HUES48 (cell line): ENCODE data around the gene HIPK4.

Experiments used
- H3K27ac ChIP-seq: one replicate; pipeline ENCODE4 v1.7.0; 2013; ENCODE audit warnings: low read depth, low read length, inconsistent platforms
- H3K27me3 ChIP-seq: 2 replicates; pipeline ENCODE4 v1.6.1; 2013; ENCODE audit warnings: mild to moderate bottlenecking, low read length; ENCODE audit not compliant: control insufficient read depth, insufficient read depth
- H3K36me3 ChIP-seq: 2 replicates; pipeline ENCODE4 v1.6.1; 2013; ENCODE audit warnings: low read length; ENCODE audit not compliant: control insufficient read depth, insufficient read depth
- H3K4me1 ChIP-seq: 2 replicates; pipeline ENCODE4 v1.6.1; 2013; ENCODE audit warnings: mild to moderate bottlenecking, low read length; ENCODE audit not compliant: control insufficient read depth, insufficient read depth
- H3K4me3 ChIP-seq: 2 replicates; pipeline ENCODE4 v1.5.1; 2013; ENCODE audit warnings: mild to moderate bottlenecking, low read depth, low read length
- H3K9ac ChIP-seq: 2 replicates; pipeline ENCODE4 v1.6.1; 2013; ENCODE audit warnings: mild to moderate bottlenecking, low read depth, low read length, moderate library complexity
- H3K9me3 ChIP-seq: 2 replicates; pipeline ENCODE4 v1.6.1; 2013; ENCODE audit warnings: low read length; ENCODE audit not compliant: control insufficient read depth, insufficient read depth

The HIPK4 gene

GRCh38 chr19:40400559-40400958 lies 10.6 kb upstream of the HIPK4 start:
- Histone ChIP-seq H3K9ac (no peak overlapping the region), H3K27ac (no peak overlapping the region), H3K4me1 (peaks cover 10% of the 10 kb centered on the region; the same call in 1 of the 2 replicates), H3K36me3 (no peaks in the 10 kb centered on the region), H3K27me3 (peaks cover 9% of the 10 kb centered on the region; the same call in 1 of the 2 replicates), H3K4me3 (no peak overlapping the region), H3K9me3 (no peaks in the 10 kb centered on the region)

- Histone ChIP-seq H3K9ac (no peak overlapping the region; the same call in 1 of the 2 replicates), H3K27ac (no peak overlapping the region), H3K4me3 (peak overlapping the region; percentile 23; the same call in 1 of the 2 replicates), H3K9me3 (no peaks in the 10 kb centered on the region), H3K36me3 (no peaks in the 10 kb centered on the region), H3K4me1 (peaks cover 10% of the 10 kb centered on the region; the same call in 1 of the 2 replicates), H3K27me3 (peaks cover 9% of the 10 kb centered on the region; the same call in 1 of the 2 replicates)
These were observed 8.6 kb upstream of the HIPK4 start for GRCh38 chr19:40398417-40399131.

- Histone ChIP-seq H3K36me3 (no peaks in the 10 kb centered on the region), H3K4me1 (peaks cover 7% of the 10 kb centered on the region; the same call in 1 of the 2 replicates), H3K9ac (no peak overlapping the region), H3K27me3 (peaks cover 9% of the 10 kb centered on the region; the same call in 1 of the 2 replicates), H3K4me3 (no peak overlapping the region), H3K27ac (no peak overlapping the region), H3K9me3 (no peaks in the 10 kb centered on the region)
These were observed 7.6 kb upstream of the HIPK4 start for GRCh38 chr19:40397568-40397906.

GRCh38 chr19:40396886-40397567 lies 7.0 kb upstream of the HIPK4 start:
- H3K27ac ChIP-seq: no peak overlapping the region
- peaks cover 9% of the 10 kb centered on the region; the same call in 1 of the 2 replicates for H3K27me3 ChIP-seq
- H3K9ac ChIP-seq: no peak overlapping the region
- H3K9me3 ChIP-seq: no peaks in the 10 kb centered on the region
- H3K4me1 ChIP-seq: peaks cover 7% of the 10 kb centered on the region; the same call in 1 of the 2 replicates
- H3K36me3 ChIP-seq: no peaks in the 10 kb centered on the region
- no peak overlapping the region for H3K4me3 ChIP-seq

GRCh38 chr19:40395956-40396355 lies 6.0 kb upstream of the HIPK4 start:
- H3K27ac ChIP-seq: no peak overlapping the region
- H3K9ac ChIP-seq: no peak overlapping the region
- H3K4me3 ChIP-seq: no peak overlapping the region
- no peaks in the 10 kb centered on the region for H3K9me3 ChIP-seq
- H3K4me1 ChIP-seq: peaks cover 7% of the 10 kb centered on the region; the same call in 1 of the 2 replicates
- H3K27me3 ChIP-seq: peaks cover 9% of the 10 kb centered on the region; the same call in 1 of the 2 replicates
- no peaks in the 10 kb centered on the region for H3K36me3 ChIP-seq

GRCh38 chr19:40394816-40395210 lies 4.8 kb upstream of the HIPK4 start:
- Histone ChIP-seq H3K4me1 (peaks cover 7% of the 10 kb centered on the region; the same call in 1 of the 2 replicates), H3K27ac (no peak overlapping the region), H3K9ac (no peak overlapping the region), H3K27me3 (peaks cover 9% of the 10 kb centered on the region; the same call in 1 of the 2 replicates), H3K9me3 (no peaks in the 10 kb centered on the region), H3K36me3 (no peaks in the 10 kb centered on the region), H3K4me3 (no peak overlapping the region)

GRCh38 chr19:40393894-40394815 lies 4.2 kb upstream of the HIPK4 start:
- H3K27me3 ChIP-seq: peaks cover 9% of the 10 kb centered on the region; the same call in 1 of the 2 replicates
- H3K36me3 ChIP-seq: no peaks in the 10 kb centered on the region
- no peak overlapping the region for H3K4me3 ChIP-seq
- H3K9ac ChIP-seq: no peak overlapping the region
- no peaks in the 10 kb centered on the region for H3K9me3 ChIP-seq
- H3K27ac ChIP-seq: no peak overlapping the region
- H3K4me1 ChIP-seq: peaks cover 6% of the 10 kb centered on the region; the same call in 1 of the 2 replicates

GRCh38 chr19:40392894-40393517 lies 3.0 kb upstream of the HIPK4 start:
- Histone ChIP-seq H3K27me3 (peaks cover 5% of the 10 kb centered on the region; the same call in 1 of the 2 replicates), H3K9ac (no peak overlapping the region), H3K4me3 (no peak overlapping the region), H3K36me3 (no peaks in the 10 kb centered on the region), H3K27ac (no peak overlapping the region), H3K9me3 (no peaks in the 10 kb centered on the region), H3K4me1 (no peaks in the 10 kb centered on the region; the same call in 1 of the 2 replicates)

- Histone ChIP-seq H3K4me3 (no peak overlapping the region), H3K4me1 (no peaks in the 10 kb centered on the region; the same call in 1 of the 2 replicates), H3K27me3 (no peaks in the 10 kb centered on the region), H3K9me3 (no peaks in the 10 kb centered on the region), H3K27ac (no peak overlapping the region), H3K36me3 (no peaks in the 10 kb centered on the region), H3K9ac (no peak overlapping the region)
These were observed 2.1 kb upstream of the HIPK4 start for GRCh38 chr19:40392123-40392522.

- Histone ChIP-seq H3K36me3 (no peaks in the 10 kb centered on the region), H3K27me3 (no peaks in the 10 kb centered on the region), H3K9ac (no peak overlapping the region), H3K9me3 (no peaks in the 10 kb centered on the region), H3K4me3 (no peak overlapping the region), H3K27ac (no peak overlapping the region), H3K4me1 (no peaks in the 10 kb centered on the region; the same call in 1 of the 2 replicates)
These were observed 437 bp downstream of the HIPK4 start for GRCh38 chr19:40389404-40390083.
